HG03060 (cell line): Measurements from ENCODE around the gene EGFL6.
A peak's percentile ranks its signal among the peaks of the same experiment; 100 is the strongest.
"Not testable (repeated sequence)": the region's sequence is repeated elsewhere in the genome, so short reads cannot be mapped to it uniquely, and the experiment has no call there.

Source experiments
- ATAC-seq: cut with Tn5 transposase; IDR thresholded peaks from one replicate; pipeline ENCODE4 v1.9.1; 2021; ENCODE audit warnings: low read depth, moderate number of reproducible peaks; ENCODE audit not compliant: unreplicated experiment

Gene EGFL6

GRCh38 chrX:13649838-13650237 lies 80.4 kb downstream of the EGFL6 start:
- ATAC-seq = no peak

GRCh38 chrX:13650318-13650717 lies 80.9 kb downstream of the EGFL6 start:
- ATAC-seq = no peak

GRCh38 chrX:13651150-13651549 lies 81.7 kb downstream of the EGFL6 start:
- ATAC-seq = no peak

- ATAC-seq = no peak
These were observed 82.9 kb downstream of the EGFL6 start for GRCh38 chrX:13652287-13652793.

- peak; percentile 82 for ATAC-seq
These were observed 83.7 kb downstream of the EGFL6 start, which contains the start of gene TCEANC for GRCh38 chrX:13652850-13653693. Gene TCEANC, plus strand, starts transcription at chrX:13653141. Its CDS starts 9,368 bp downstream, at chrX:13662509.

GRCh38 chrX:13654116-13654515 lies 84.7 kb downstream of the EGFL6 start:
- no peak for ATAC-seq

GRCh38 chrX:13655674-13656073 lies 86.3 kb downstream of the EGFL6 start:
- ATAC-seq = no peak

GRCh38 chrX:13658602-13659001 lies 89.2 kb downstream of the EGFL6 start:
- ATAC-seq = no peak

- ATAC-seq = no peak
These were observed 89.7 kb downstream of the EGFL6 start for GRCh38 chrX:13659063-13659462.

- no peak for ATAC-seq
These were observed 92.4 kb downstream of the EGFL6 start for GRCh38 chrX:13661735-13662288.

- ATAC-seq = no peak
These were observed 93.0 kb downstream of the EGFL6 start for GRCh38 chrX:13662355-13662791.

GRCh38 chrX:13664020-13664419 lies 94.6 kb downstream of the EGFL6 start:
- no peak for ATAC-seq

GRCh38 chrX:13666836-13667235 lies 97.4 kb downstream of the EGFL6 start:
- no peak for ATAC-seq

- ATAC-seq = no peak
These were observed 98.5 kb downstream of the EGFL6 start for GRCh38 chrX:13667919-13668318.

GRCh38 chrX:13669246-13669737 lies 99.9 kb downstream of the EGFL6 start:
- peak; percentile 74 for ATAC-seq

GRCh38 chrX:13669755-13670154 lies 100.4 kb downstream of the EGFL6 start:
- ATAC-seq = not testable (repeated sequence)

- no peak for ATAC-seq
These were observed 100.8 kb downstream of the EGFL6 start for GRCh38 chrX:13670197-13670596.

- no peak for ATAC-seq
These were observed 103.6 kb downstream of the EGFL6 start for GRCh38 chrX:13673016-13673415.

- no peak for ATAC-seq
These were observed 107.5 kb downstream of the EGFL6 start for GRCh38 chrX:13676885-13677284.

- ATAC-seq = not testable (repeated sequence)
These were observed 110.3 kb downstream of the EGFL6 start for GRCh38 chrX:13679700-13680099.

GRCh38 chrX:13681595-13681994 lies 112.2 kb downstream of the EGFL6 start:
- ATAC-seq = no peak
